Measurements from ENCODE around the gene ZFR2.

Gene ZFR2

GRCh38 chr19:3827306-3827705 lies 41.5 kb downstream of the ZFR2 start:
- Histone ChIP-seq H3K4me2 (ENCODE audit: low read length, poor library complexity, severe bottlenecking) (no peak overlapping the region), H3K27me3 (ENCODE audit: control insufficient read depth in 1 of 2, insufficient read depth in 1 of 2, low read length in 2 of 2) (peaks cover 25 to 74% of the 10 kb centered on the region in 2 experiments), H3K4me3 (ENCODE audit: insufficient read depth in 1 of 2, low read depth in 1 of 2, low read length in 2 of 2) (no peak overlapping the region), H3K27ac (ENCODE audit: low read length, poor library complexity, severe bottlenecking) (no peak overlapping the region), H4K91ac (ENCODE audit: low read length) (no peak overlapping the region), H3K18ac (ENCODE audit: low read depth in 1 of 2, low read length in 2 of 2) (no peak overlapping the region), H4K8ac (ENCODE audit: low read length) (no peak overlapping the region), H2AK5ac (ENCODE audit: low read length, severe bottlenecking) (no peak overlapping the region), H3K9ac (ENCODE audit: low read length) (no peak overlapping the region), H3K9me3 (ENCODE audit: control insufficient read depth, low read length) (no peaks in the 10 kb centered on the region), H3K36me3 (ENCODE audit: control insufficient read depth in 1 of 2, insufficient read depth in 2 of 2, low read depth in 1 of 2, low read length in 2 of 2) (no peaks in the 10 kb centered on the region), H2BK120ac (ENCODE audit: low read depth, low read length) (no peak overlapping the region), H3K4ac (ENCODE audit: low read depth in 1 of 2, low read length in 2 of 2) (no peak overlapping the region), H3K14ac (ENCODE audit: low read length in 2 of 2) (no peak overlapping the region), H2BK5ac (ENCODE audit: low read depth, low read length, poor library complexity, severe bottlenecking) (no peak overlapping the region), H3K4me1 (ENCODE audit: control insufficient read depth, insufficient read depth, low read depth, low read length) (peaks cover 3% of the 10 kb centered on the region), H2AFZ (ENCODE audit: low read depth, low read length) (no peak overlapping the region), H3K23ac (ENCODE audit: low read length in 2 of 2) (no peak overlapping the region), H3K79me1 (replicated peaks; ENCODE audit: low read length, poor library complexity, severe bottlenecking) (no peaks in the 10 kb centered on the region), H2BK15ac (ENCODE audit: low read depth, poor library complexity, severe bottlenecking) (no peak overlapping the region), H2BK12ac (ENCODE audit: low read length in 2 of 2) (no peak overlapping the region)
- WGBS = 92% methylated on average over 26 of the region's 26 CpGs
- DNase-seq = no peak

DNA sequence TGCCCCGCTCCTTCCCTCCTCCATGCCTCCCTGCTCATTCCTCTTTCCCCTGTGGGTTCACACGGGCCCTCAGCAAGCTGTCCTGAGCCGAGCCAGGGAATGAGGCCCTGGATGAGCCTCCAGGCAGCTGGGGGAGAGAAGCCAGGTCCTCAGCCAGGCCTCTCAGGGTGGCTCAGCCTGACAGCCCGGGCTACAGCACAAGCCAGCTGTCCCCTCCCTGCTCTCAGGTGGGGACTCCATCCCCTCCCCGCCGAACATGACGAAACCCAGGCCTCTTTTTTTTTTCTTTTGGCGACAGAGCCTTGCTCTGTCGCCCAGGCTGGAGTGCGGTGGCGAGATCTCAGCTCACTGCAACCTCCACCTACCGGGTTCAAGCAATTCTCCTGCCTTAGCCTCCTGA lies 42.7 kb downstream of the ZFR2 start:
- Histone ChIP-seq H2AFZ (ENCODE audit: low read depth, low read length) (no peak overlapping the region), H4K8ac (ENCODE audit: low read length) (no peak overlapping the region), H3K9ac (ENCODE audit: low read length) (no peak overlapping the region), H3K18ac (ENCODE audit: low read depth in 1 of 2, low read length in 2 of 2) (no peak overlapping the region), H4K91ac (ENCODE audit: low read length) (no peak overlapping the region), H3K27ac (ENCODE audit: low read length, poor library complexity, severe bottlenecking) (no peak overlapping the region), H3K4me3 (ENCODE audit: insufficient read depth in 1 of 2, low read depth in 1 of 2, low read length in 2 of 2) (no peak overlapping the region), H3K79me1 (replicated peaks; ENCODE audit: low read length, poor library complexity, severe bottlenecking) (no peaks in the 10 kb centered on the region), H2BK120ac (ENCODE audit: low read depth, low read length) (no peak overlapping the region), H2BK12ac (ENCODE audit: low read length in 2 of 2) (no peak overlapping the region), H2AK5ac (ENCODE audit: low read length, severe bottlenecking) (no peak overlapping the region), H3K4me2 (ENCODE audit: low read length, poor library complexity, severe bottlenecking) (no peak overlapping the region), H3K27me3 (ENCODE audit: control insufficient read depth in 1 of 2, insufficient read depth in 1 of 2, low read length in 2 of 2) (peaks cover 27 to 69% of the 10 kb centered on the region in 2 experiments), H3K36me3 (ENCODE audit: control insufficient read depth in 1 of 2, insufficient read depth in 2 of 2, low read depth in 1 of 2, low read length in 2 of 2) (no peaks in the 10 kb centered on the region), H3K14ac (ENCODE audit: low read length in 2 of 2) (no peak overlapping the region), H2BK5ac (ENCODE audit: low read depth, low read length, poor library complexity, severe bottlenecking) (no peak overlapping the region), H2BK15ac (ENCODE audit: low read depth, poor library complexity, severe bottlenecking) (no peak overlapping the region), H3K9me3 (ENCODE audit: control insufficient read depth, low read length) (no peaks in the 10 kb centered on the region), H3K4ac (ENCODE audit: low read depth in 1 of 2, low read length in 2 of 2) (no peak overlapping the region), H3K23ac (ENCODE audit: low read length in 2 of 2) (no peak overlapping the region), H3K4me1 (ENCODE audit: control insufficient read depth, insufficient read depth, low read depth, low read length) (peaks cover 5% of the 10 kb centered on the region)
- no peak for DNase-seq
- WGBS = 47% methylated on average over 12 of the region's 12 CpGs

DNA sequence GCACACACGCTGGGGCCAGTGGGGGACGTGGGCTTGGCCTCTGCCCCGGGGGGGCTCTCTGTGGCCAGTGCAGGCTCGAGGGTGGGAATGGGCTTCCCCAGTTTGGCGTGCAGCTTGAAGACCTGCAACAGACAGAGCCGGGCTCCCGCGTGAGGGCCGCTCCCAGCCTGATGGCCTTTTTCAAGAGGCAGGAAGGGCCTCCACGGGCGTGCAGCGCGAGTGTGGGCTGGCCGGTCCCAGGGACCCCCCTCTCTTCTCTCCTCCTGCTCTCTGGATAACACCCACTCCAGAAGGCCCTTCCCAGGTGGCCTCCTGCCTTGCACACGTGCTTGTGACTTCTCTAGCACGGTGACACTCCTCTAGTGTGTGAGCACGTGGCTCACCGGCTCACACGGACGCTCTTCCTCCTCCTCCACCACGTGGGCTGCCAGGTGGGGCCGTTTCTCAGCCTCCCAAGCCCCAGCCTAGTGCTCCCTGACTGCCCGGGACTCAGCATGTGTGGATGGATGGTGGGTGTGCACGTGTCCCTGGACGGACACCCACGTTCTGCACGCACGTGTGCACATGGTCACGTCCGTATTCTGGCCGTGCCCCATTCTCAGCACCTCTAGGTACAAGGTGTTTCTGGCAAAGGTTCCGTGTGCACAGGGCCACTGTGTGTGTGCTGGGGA lies 43.4 kb downstream of the ZFR2 start:
- Histone ChIP-seq H3K4me3 (ENCODE audit: insufficient read depth in 1 of 2, low read depth in 1 of 2, low read length in 2 of 2) (no peak overlapping the region), H2BK5ac (ENCODE audit: low read depth, low read length, poor library complexity, severe bottlenecking) (no peak overlapping the region), H4K8ac (ENCODE audit: low read length) (no peak overlapping the region), H3K23ac (ENCODE audit: low read length in 2 of 2) (no peak overlapping the region), H2BK15ac (ENCODE audit: low read depth, poor library complexity, severe bottlenecking) (no peak overlapping the region), H3K4me2 (ENCODE audit: low read length, poor library complexity, severe bottlenecking) (no peak overlapping the region), H3K27ac (ENCODE audit: low read length, poor library complexity, severe bottlenecking) (no peak overlapping the region), H3K4ac (ENCODE audit: low read depth in 1 of 2, low read length in 2 of 2) (no peak overlapping the region), H4K91ac (ENCODE audit: low read length) (no peak overlapping the region), H3K79me1 (replicated peaks; ENCODE audit: low read length, poor library complexity, severe bottlenecking) (no peaks in the 10 kb centered on the region), H2AFZ (ENCODE audit: low read depth, low read length) (no peak overlapping the region), H3K36me3 (ENCODE audit: control insufficient read depth in 1 of 2, insufficient read depth in 2 of 2, low read depth in 1 of 2, low read length in 2 of 2) (no peaks in the 10 kb centered on the region), H3K4me1 (ENCODE audit: control insufficient read depth, insufficient read depth, low read depth, low read length) (peaks cover 2% of the 10 kb centered on the region), H3K9ac (ENCODE audit: low read length) (no peak overlapping the region), H2AK5ac (ENCODE audit: low read length, severe bottlenecking) (no peak overlapping the region), H3K27me3 (ENCODE audit: control insufficient read depth in 1 of 2, insufficient read depth in 1 of 2, low read length in 2 of 2) (peaks cover 21 to 67% of the 10 kb centered on the region in 2 experiments), H3K14ac (ENCODE audit: low read length in 2 of 2) (no peak overlapping the region), H2BK120ac (ENCODE audit: low read depth, low read length) (no peak overlapping the region), H3K9me3 (ENCODE audit: control insufficient read depth, low read length) (no peaks in the 10 kb centered on the region), H3K18ac (ENCODE audit: low read depth in 1 of 2, low read length in 2 of 2) (no peak overlapping the region), H2BK12ac (ENCODE audit: low read length in 2 of 2) (no peak overlapping the region)
- no peak for DNase-seq
- WGBS = 82% methylated on average over 30 of the region's 32 CpGs

DNA sequence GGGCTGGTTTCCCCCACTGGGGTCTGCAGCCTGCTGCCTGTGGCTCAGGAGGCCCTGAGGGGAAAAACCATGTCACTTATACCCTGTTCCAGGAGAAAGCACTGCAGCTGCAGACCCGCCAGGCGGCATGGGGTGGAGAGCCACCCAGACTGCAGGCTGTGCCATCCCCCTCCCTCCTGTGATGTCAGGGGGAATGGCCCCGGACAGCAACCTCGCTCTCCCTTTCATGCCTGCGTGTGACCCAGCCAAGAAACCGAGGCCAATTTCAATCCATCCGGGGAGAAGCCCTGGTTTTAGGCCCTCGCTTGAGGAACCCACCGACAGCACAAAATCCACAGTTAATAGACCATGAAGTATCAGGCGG lies 45.5 kb downstream of the ZFR2 start:
- DNase-seq = no peak
- no peak overlapping the region for H2AK5ac ChIP-seq (ENCODE audit: low read length, severe bottlenecking)
- H4K91ac ChIP-seq (ENCODE audit: low read length) = no peak overlapping the region
- WGBS = 85% methylated on average over 10 of the region's 10 CpGs
- no peak overlapping the region for H2BK120ac ChIP-seq (ENCODE audit: low read depth, low read length)
- no peaks in the 10 kb centered on the region for H3K36me3 ChIP-seq (ENCODE audit: control insufficient read depth in 1 of 2, insufficient read depth in 2 of 2, low read depth in 1 of 2, low read length in 2 of 2)
- H3K4me1 ChIP-seq (ENCODE audit: control insufficient read depth, insufficient read depth, low read depth, low read length) = peaks cover 2% of the 10 kb centered on the region
- H2BK5ac ChIP-seq (ENCODE audit: low read depth, low read length, poor library complexity, severe bottlenecking) = no peak overlapping the region
- no peak overlapping the region for H3K4me2 ChIP-seq (ENCODE audit: low read length, poor library complexity, severe bottlenecking)
- no peaks in the 10 kb centered on the region for H3K9me3 ChIP-seq (ENCODE audit: control insufficient read depth, low read length)
- peaks cover 20 to 64% of the 10 kb centered on the region in 2 experiments for H3K27me3 ChIP-seq (ENCODE audit: control insufficient read depth in 1 of 2, insufficient read depth in 1 of 2, low read length in 2 of 2)
- no peak overlapping the region for H2BK15ac ChIP-seq (ENCODE audit: low read depth, poor library complexity, severe bottlenecking)
- H3K4me3 ChIP-seq (ENCODE audit: insufficient read depth in 1 of 2, low read depth in 1 of 2, low read length in 2 of 2) = no peak overlapping the region
- no peak overlapping the region for H3K4ac ChIP-seq (ENCODE audit: low read depth in 1 of 2, low read length in 2 of 2)
- H3K14ac ChIP-seq (ENCODE audit: low read length in 2 of 2) = no peak overlapping the region
- H3K27ac ChIP-seq (ENCODE audit: low read length, poor library complexity, severe bottlenecking) = no peak overlapping the region
- H4K8ac ChIP-seq (ENCODE audit: low read length) = no peak overlapping the region
- H3K79me1 ChIP-seq (replicated peaks; ENCODE audit: low read length, poor library complexity, severe bottlenecking) = no peaks in the 10 kb centered on the region
- H3K9ac ChIP-seq (ENCODE audit: low read length) = no peak overlapping the region
- no peak overlapping the region for H2BK12ac ChIP-seq (ENCODE audit: low read length in 2 of 2)
- no peak overlapping the region for H3K18ac ChIP-seq (ENCODE audit: low read depth in 1 of 2, low read length in 2 of 2)
- no peak overlapping the region for H3K23ac ChIP-seq (ENCODE audit: low read length in 2 of 2)
- H2AFZ ChIP-seq (ENCODE audit: low read depth, low read length) = no peak overlapping the region

Measured in mesenchymal stem cell (in vitro differentiated cells and primary cell).